ENCODE measurements around the gene OR5K2. TPM values are rescaled to one million over a fixed set of nuclear protein-coding genes. Genes with fewer than 3 reads are reported as not detected.

Gene OR5K2
- total and polyA plus RNA-seq, 10 of the 15 experiments (the other 5 are each of a cell fraction or from before 2014, with no cell fraction given) = 0.12 TPM; not detected in 9

DNA sequence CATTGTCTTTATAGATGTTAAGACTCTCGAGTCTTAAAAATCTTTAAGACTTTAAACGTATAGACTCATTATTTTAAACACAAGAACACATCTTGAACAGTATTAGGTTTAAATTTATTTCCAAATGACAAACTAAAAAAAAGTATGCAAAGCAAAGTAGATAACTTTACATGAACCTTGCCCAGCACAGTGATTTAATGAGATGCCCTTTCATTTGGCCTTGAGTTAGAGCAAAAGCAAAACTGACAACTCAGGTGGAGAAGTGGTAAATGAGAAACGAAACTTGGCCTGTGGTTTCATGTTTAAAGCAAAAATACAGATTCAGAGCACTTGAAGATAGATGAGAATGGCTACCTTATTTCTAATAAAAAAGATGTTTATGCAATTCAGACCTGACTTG, 42.9 kb downstream of the OR5K2 start (continued):
- TF ChIP-seq CUX1 (IDR thresholded peaks at IDR 0.05; ENCODE audit: insufficient replicate concordance, low read depth, low read length) (peak; percentile 36), MYB (IDR thresholded peaks at IDR 0.05; ENCODE audit: borderline replicate concordance, low read depth, low read length) (no peak), YBX1 (IDR thresholded peaks at IDR 0.05) (no peak), YY1 (IDR thresholded peaks at IDR 0.05; ENCODE audit: low read depth, low read length) (no peak), PAX8 (IDR thresholded peaks at IDR 0.05) (no peak), HDAC6 (IDR thresholded peaks at IDR 0.05; ENCODE audit: unreplicated experiment) (no peak), BRCA1 (IDR thresholded peaks at IDR 0.05; ENCODE audit: low read depth, low read length) (no peak), ZNF687 (IDR thresholded peaks at IDR 0.05) (peak; percentile 56; the same call in 1 of the 2 replicates), MTA3 (IDR thresholded peaks at IDR 0.05; ENCODE audit: borderline replicate concordance, low read length) (peak; percentile 59; the same call in 1 of the 2 replicates), CREM (IDR thresholded peaks at IDR 0.05; ENCODE audit: low read depth) (peak; percentile 71; the same call in 1 of the 2 replicates)
- TF ChIP-seq, protein P1, sequence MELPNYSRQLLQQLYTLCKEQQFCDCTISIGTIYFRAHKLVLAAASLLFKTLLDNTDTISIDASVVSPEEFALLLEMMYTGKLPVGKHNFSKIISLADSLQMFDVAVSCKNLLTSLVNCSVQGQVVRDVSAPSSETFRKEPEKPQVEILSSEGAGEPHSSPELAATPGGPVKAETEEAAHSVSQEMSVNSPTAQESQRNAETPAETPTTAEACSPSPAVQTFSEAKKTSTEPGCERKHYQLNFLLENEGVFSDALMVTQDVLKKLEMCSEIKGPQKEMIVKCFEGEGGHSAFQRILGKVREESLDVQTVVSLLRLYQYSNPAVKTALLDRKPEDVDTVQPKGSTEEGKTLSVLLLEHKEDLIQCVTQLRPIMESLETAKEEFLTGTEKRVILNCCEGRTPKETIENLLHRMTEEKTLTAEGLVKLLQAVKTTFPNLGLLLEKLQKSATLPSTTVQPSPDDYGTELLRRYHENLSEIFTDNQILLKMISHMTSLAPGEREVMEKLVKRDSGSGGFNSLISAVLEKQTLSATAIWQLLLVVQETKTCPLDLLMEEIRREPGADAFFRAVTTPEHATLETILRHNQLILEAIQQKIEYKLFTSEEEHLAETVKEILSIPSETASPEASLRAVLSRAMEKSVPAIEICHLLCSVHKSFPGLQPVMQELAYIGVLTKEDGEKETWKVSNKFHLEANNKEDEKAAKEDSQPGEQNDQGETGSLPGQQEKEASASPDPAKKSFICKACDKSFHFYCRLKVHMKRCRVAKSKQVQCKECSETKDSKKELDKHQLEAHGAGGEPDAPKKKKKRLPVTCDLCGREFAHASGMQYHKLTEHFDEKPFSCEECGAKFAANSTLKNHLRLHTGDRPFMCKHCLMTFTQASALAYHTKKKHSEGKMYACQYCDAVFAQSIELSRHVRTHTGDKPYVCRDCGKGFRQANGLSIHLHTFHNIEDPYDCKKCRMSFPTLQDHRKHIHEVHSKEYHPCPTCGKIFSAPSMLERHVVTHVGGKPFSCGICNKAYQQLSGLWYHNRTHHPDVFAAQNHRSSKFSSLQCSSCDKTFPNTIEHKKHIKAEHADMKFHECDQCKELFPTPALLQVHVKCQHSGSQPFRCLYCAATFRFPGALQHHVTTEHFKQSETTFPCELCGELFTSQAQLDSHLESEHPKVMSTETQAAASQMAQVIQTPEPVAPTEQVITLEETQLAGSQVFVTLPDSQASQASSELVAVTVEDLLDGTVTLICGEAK (IDR thresholded peaks at IDR 0.05; ENCODE audit: borderline replicate concordance) = peak; percentile 83; the same call in 1 of the 2 replicates
- TF ChIP-seq, protein P2, sequence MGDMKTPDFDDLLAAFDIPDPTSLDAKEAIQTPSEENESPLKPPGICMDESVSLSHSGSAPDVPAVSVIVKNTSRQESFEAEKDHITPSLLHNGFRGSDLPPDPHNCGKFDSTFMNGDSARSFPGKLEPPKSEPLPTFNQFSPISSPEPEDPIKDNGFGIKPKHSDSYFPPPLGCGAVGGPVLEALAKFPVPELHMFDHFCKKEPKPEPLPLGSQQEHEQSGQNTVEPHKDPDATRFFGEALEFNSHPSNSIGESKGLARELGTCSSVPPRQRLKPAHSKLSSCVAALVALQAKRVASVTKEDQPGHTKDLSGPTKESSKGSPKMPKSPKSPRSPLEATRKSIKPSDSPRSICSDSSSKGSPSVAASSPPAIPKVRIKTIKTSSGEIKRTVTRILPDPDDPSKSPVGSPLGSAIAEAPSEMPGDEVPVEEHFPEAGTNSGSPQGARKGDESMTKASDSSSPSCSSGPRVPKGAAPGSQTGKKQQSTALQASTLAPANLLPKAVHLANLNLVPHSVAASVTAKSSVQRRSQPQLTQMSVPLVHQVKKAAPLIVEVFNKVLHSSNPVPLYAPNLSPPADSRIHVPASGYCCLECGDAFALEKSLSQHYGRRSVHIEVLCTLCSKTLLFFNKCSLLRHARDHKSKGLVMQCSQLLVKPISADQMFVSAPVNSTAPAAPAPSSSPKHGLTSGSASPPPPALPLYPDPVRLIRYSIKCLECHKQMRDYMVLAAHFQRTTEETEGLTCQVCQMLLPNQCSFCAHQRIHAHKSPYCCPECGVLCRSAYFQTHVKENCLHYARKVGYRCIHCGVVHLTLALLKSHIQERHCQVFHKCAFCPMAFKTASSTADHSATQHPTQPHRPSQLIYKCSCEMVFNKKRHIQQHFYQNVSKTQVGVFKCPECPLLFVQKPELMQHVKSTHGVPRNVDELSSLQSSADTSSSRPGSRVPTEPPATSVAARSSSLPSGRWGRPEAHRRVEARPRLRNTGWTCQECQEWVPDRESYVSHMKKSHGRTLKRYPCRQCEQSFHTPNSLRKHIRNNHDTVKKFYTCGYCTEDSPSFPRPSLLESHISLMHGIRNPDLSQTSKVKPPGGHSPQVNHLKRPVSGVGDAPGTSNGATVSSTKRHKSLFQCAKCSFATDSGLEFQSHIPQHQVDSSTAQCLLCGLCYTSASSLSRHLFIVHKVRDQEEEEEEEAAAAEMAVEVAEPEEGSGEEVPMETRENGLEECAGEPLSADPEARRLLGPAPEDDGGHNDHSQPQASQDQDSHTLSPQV (IDR thresholded peaks at IDR 0.05) = 0 out of 2 replicates have a peak, but pooled peaks have one; percentile 9

Data from GM12878 (cell line).